ENCODE results near the gene CEACAM18.
A peak's percentile ranks its signal among the peaks of the same experiment; 100 is the strongest.

CEACAM18 gene

DNA sequence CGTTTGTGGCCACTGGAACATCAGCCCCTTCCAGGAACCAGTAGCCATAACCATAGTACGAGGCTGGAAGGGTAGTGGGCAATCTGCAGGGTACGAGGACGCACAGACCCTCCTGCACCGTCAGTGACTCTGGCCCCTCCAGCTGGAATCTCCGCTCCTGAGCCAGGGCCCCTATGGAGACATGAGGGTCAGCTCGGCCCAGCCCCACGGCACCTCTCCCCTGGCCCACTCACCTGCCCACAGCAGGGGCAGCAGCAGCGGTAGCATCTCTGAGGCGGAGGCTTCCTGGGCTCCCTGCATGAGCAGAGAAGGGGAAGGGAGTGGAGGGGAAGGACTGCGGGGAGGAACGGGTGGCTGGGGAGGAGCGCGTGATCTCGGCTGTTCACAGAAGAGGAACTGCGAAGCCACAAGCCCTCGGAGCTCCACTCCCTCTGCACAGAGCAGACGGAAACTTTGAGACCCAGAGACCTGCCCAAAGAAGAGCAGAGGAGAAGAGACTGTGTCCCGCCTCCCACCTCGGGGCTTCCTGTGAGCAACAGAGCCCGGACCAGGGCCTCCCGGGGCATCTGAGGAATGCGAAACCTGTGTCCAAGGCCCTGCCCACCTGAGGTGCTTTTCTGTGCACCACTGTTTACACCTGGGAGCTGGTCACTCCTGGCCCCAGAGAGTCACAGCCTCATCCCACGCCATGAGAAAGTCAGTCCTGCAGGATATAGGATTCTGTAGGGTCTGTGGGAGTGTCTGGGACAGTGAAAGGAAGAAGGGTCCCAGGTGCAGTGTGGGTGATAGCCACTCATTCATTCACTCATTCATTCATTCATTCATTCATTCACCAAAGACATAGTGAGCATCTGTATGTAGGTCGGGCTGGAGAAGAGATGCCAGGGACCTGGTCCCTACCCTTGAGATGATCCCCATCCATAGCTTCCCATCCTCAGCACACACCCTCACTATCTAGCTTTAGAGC lies 53.3 kb downstream of the CEACAM18 start, which contains the start of gene SIGLEC6:
Gene SIGLEC6, minus strand, starts transcription at position 322 of the 967 bp plus-strand sequence. Its CDS starts 22 bp downstream, at position 300.
- peak; percentile 22 for DNase-seq (ENCODE audit: low spot score)

DNA sequence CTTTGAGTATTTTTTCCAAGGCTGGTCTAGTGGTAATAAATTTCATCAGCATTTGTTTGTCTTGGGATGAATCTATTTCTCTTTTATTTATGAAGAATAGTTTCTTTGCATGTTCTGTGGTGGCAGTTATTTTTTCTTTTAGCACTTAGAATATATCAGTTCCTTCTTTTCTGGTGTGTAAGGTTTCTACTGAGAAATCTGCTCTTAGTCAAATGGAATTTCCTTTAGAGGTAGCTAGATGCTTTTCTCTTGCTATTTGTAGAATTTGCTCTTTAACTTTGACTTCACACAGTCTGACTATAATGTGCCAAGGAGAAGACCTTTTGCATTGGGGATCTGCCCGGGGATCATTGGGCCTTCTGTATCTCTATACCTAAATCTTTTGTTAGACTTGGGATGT lies 57.2 kb downstream of the CEACAM18 start:
- DNase-seq (ENCODE audit: low spot score) = no peak

DNA sequence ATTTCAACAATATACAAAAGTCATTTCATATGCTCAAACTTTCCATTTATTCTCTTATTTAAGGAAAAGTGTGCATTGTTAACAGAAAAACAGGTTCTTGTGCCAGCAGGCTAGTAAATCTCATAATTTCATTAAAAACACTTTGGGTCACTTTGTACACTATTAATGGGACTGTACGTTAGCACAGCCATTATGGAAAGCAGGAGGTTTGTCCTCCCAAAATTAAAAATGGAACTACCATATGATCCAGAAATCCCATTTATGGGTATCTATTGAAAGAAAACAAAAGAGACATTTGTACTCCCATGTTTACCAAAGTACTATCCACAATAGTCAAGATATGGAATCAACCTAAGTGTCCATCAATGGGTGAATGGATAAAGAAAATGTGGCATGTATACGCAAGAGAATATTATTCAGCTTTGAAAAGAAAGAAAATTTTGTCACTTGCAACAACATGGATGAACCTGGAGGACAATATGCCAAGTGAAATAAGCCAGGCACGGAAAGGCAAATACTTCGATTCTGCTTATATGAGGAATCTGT lies 61.6 kb downstream of the CEACAM18 start:
- no peak for DNase-seq (ENCODE audit: low spot score)

All from putamen (tissue), 1 donor.